Stimulated activated CD8-positive, alpha-beta memory T cell treated with anti-CD3 and anti-CD28 coated beads, Interleukin-2, amount 100 ng/mL, for 1 hour (primary cell): ENCODE data around the gene SMIM43.
A peak's percentile ranks its signal among the peaks of the same experiment; 100 is the strongest.

Experiments
- DNase-seq, 2 donors: peaks; one replicate each; pipeline ENCODE4 v3.0.0-alpha.2; 2020; ENCODE audit warnings: low read depth in 2 of 2

The SMIM43 gene

DNA sequence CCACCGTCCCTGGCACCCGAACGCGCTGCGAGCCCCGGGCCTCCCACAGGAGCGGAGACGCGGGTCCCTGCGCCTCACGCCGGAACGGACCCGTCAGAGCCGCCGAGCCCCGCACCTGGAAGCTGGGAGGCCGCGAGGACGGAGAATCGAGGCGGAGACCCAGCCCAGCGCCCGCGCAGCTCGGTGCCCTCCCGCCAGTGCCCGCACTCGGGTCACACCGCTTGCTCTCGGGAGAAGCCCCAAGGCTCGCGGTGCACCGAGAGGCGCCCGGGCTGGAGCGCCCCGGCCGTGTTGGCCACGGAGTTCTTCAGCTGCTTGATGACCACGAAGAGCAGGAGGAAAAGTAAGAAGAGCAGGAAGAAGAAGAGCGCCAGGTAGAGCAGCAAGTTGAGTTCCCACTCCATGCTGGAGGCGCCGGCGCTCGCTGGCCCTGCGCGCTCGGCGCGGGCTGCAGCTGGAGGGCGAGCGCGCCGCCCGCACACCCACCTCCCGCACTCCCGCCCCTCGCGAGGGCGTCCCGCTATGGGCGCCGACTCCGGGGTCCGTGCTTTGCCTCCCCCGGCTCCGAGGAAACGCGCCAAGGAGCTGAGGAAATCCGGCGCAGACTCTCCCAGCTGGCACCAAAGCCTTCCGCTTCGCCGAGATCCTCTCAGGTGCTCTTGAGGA, at the start of gene SMIM43:
TSS of gene SMIM43 (minus strand) at position 463 of the 666 bp plus-strand sequence. CDS start at position 404, 59 bp downstream.
- no peak for DNase-seq

DNA sequence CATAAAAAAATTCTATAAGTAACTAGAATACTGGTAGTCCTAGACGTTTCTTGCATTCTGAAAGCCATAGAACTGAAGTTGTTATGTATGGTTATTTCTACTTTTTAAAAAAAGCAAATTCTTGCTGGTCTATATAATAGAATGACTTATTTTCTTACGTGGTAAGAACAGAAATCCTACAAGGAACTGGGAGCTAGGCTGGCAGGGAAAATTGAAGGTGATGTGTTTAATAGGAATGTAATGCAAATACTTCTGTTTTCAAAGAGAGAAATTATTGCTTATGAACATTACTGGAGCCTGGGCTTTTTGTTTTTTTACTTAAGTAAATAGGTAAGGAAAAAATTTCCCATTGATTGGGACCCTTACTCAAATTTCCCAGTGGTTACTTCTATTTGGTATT, 49.8 kb upstream of the SMIM43 start:
- DNase-seq = no peak

- DNase-seq = no peak
These were observed 46.2 kb upstream of the SMIM43 start for GRCh38 chr4:121811122-121811521.

DNA sequence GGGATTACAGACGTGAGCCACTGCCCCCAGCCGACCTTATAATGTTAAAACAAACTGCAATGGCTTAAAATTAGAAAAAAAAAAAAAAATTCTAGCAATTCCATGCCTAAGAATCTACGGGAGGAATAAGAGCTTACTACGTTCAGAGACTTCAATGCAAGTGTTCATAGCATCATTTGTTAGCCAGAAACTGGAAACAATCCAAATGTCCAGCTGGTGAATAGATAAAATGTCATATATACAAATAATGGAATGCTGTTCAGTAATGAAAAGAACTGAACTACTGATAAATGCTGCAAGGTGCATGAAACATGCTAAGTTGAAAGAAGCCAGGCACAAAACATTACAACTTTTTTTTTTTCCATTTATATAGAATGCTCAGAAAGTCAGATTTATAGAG, 41.4 kb upstream of the SMIM43 start:
- no peak for DNase-seq

GRCh38 chr4:121801715-121802075, 36.7 kb upstream of the SMIM43 start:
- no peak for DNase-seq

DNA sequence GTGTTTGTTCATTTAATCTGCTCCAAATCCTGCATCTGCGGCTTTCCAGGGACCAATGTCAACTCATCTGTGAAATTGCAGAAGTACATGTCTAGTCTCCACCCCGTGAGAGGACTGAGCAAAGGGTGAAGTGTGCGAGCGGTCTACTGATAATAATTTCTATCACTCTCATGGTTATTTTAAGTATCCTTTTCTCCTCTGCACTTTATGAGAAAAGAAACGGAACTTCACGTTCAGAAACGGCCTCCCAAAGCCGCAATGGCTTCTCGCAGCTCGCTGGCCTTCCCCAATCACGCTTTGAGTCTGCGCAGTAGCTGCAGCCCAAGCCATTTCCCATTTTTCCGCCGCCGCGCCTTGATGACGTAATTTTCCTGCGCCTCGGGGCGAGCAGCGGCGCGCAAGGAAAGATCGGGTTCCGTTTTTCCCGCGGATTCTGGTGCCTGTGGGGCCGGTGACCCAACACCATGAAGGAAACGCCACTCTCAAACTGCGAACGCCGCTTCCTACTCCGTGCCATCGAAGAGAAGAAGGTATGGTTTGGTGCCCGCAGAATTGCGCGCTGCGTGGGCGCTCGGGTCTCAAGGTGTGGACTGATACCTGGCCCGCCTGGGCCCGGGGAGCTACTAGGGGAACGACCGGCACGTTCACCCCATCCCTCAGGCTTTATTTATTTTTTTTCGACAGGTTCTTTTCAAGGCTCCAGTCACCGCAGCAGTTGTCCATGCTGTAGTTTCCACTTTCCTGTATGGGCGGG, 36.2 kb upstream of the SMIM43 start, which contains the start of gene EXOSC9:
TSS of gene EXOSC9 (plus strand) at position 363 of the 754 bp plus-strand sequence. CDS start at position 465, 102 bp downstream.
- peak; percentile 89 to 91 for DNase-seq

GRCh38 chr4:121800638-121800960, 35.6 kb upstream of the SMIM43 start:
- no peak for DNase-seq

GRCh38 chr4:121799867-121800501, 35.0 kb upstream of the SMIM43 start:
- no peak for DNase-seq

DNA sequence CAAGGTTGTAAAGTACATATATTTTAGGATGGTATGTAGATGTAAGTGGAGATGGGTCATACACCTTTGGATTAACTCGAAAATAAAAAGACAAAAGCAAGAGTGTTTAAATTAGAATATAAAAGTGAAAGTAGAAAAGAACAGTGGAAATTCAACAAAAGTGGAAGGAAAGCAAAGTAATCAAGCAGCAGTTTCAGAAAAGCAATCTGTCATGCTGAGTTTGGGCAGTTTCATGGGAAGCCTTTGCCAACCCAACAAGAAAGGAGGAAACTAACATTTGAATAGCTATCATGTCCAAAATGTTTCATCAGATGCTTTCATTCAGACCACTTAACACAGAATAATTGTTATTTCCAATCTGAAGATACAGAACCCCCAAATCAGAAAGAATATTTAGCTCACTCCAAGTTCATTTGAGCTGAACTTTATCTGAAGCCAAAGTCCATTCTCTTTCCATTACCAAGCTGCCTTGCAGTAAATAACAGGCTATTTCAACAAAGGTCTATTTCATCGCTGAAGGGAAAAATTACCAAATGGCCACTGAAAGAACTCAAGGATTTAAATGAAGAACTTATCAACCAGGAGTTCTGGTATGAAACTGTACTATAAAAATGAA, 34.4 kb upstream of the SMIM43 start:
- no peak for DNase-seq

DNA sequence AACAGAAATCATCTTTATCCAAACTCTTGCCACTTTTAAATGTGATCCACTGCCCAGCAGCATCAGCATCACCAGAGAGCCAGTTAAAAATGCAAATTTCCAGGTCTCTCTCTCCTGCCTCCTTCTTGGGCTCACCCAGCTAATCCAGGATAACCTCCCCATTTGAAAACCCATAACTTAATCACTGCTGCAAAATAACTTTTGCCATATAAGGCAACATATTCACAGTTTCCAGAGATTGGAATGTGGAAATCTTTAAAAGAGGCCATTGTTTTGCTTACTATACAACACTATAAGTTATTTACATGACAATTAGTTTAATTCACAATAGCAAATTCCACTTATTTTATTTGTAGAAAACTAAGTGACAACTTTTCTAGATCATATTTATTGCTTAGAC, 31.3 kb upstream of the SMIM43 start:
- no peak for DNase-seq

DNA sequence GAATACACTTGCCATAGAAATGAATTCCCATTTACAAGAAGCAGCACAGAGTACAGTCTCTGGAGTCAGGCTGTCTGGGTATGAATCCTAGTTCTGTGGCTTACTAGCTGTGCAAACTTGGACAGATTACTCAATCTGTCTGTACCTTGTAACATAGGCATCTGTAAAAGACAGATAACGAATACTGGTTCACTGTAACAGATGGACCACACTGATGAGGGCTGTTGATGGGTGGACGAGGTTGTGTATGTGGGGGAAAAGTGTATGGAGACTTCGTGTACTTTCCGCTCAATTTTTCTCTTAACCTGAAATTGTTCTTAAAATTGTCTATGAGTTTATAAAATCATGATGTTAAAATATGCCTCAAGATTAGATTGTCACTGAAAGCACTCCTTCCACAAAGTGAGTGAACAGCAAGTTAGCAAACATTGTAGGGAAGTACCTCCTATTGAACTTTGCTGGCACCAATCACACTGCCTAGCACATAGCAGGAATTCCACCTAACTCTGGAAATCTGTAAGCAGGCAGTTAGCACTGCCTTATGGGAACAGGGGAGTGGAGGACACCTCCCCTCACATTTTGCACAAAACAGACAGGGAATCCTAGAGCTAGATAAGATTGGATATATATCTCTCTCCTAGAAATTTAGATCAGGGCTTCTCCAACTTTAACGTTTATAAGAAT, 29.7 kb upstream of the SMIM43 start:
- DNase-seq = no peak

- DNase-seq = no peak
These were observed 28.0 kb upstream of the SMIM43 start for GRCh38 chr4:121792966-121793365.

DNA sequence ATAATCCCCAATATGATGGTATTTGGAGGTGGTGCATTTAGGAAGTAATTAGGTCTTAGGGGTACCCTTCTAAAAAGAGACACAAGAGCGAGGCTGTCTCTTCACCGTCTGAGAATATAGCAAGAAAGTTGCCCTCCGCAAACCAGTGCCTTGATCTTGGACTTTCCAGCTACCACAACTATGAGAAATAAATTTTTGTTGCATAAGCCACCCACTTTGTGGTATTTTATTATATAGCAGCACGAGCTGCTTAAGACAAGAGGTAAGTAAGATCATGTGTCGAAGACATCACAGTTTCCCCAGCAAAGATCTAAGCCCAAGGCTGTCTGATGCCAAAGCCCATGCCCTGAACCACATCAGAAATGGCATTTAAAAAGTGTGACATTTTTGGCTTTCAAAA, 26.5 kb upstream of the SMIM43 start:
- no peak for DNase-seq

- no peak for DNase-seq
These were observed 26.0 kb upstream of the SMIM43 start for GRCh38 chr4:121790976-121791375.

GRCh38 chr4:121789960-121790829, 25.2 kb upstream of the SMIM43 start:
- no peak for DNase-seq

DNA sequence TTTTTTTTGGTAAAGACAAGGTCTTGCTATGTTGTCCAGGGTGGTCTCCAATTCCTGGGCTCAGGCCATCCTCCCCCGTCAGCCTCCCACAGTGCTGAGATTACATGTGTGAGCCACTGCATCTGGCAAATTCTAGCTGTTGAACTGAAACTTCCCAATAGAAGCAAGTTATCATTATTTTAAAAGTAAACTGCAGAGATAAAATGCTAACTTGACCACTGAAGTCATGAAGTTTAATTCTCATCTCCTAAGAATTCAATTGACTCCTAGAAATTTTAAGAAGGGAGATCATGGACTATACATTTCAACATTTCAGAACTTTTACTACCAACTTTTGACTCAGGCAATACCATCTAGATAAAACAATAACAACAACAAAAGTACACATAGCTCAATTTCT, 24.5 kb upstream of the SMIM43 start:
- DNase-seq = no peak

GRCh38 chr4:121788896-121789295, 23.9 kb upstream of the SMIM43 start:
- DNase-seq = no peak

DNA sequence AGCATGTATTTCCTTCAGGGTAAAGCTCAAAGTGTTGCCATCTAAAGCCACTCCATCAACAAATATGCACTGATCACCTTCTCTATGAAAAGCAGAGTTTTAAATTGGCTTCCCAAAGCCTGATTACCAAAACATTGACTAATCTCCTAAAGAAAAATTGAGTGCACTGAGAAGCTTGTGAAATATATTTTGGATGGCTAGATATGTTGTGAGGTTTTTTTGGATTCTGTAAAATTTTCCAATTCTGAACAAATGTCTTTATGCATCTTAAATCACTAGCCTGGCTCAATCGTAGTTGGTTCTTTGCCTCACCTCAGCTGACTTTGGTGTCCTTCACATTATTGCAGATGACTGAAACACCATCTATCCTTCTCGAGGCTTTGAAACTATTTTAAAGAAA, 21.3 kb upstream of the SMIM43 start:
- DNase-seq = no peak

DNA sequence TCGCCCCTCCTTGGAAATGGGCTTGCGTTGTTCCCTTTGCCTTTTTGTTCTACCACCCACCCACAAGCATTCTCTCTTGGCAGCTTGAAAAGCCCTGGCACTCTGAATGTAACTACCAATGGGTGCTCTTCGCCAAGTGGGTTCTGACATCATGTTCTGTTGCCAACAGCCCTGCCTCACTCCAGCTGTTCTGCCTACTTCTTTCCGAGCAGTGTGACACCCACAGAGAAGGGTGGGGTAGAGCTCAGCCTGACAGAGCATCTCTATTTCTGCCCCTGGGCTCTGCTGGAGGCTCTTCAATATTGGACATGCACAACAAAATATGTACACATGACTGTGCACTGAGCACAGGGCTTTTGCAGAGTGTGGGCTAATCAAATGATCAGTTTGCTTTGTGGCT, 20.5 kb upstream of the SMIM43 start:
- DNase-seq = no peak

DNA sequence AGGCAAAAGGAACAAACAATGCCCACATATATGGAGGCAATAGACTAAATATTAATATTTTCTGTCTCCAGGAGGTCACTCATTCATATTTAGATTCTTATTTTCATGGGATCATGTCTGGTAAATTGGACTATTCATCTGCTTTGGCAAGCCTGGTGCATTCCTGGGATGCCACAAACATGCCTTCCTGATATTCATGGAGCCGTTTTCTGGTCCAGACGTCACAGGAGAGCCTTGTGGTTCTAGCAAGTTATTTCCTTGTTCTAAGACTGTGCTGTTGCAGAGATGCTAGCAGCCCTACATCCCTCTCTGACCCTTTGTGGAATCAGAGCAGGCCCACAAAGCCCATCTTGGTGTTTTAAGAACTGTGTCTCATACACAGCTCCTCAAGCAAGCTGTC, 20.0 kb upstream of the SMIM43 start:
- DNase-seq = no peak

DNA sequence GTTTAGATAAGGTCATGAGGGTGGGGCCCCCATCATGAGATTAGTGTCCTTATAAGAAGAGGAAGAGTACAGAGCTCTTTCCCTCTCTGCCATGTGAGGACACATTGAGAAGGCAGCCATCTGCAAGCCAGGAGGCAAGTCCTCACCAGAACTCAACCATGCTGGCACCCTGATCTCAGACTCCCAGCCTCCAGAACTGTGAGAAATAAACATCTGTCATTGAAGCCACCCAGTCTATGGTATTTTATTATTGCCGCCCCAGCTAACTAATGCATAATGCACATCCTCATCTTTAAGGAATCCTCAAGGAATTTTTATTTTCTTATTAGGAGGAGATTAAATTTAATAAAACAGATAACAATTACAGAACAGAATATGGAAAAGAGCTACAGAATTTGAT, 19.4 kb upstream of the SMIM43 start:
- DNase-seq = no peak
